Measurements from ENCODE around the gene CNFN.

DNA sequence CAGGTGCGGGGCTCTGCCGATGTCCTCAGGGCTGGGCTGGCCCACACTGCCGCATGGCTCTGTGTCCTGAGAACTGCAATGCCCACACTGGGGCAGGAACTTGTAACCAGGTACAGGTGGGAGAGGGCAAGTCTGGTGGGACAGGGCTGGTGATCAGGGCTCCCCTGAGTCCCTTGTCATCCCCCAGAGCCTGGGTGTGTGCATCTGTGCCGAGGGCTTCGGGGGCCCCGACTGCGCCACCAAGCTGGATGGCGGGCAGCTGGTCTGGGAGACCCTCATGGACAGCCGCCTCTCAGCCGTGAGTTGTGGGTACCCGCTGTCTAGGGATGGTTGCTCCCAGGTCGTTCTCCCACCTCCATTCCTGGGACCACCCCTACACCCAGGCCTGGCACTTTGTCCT lies 34.2 kb downstream of the CNFN start:
- TF ChIP-seq, protein P1, sequence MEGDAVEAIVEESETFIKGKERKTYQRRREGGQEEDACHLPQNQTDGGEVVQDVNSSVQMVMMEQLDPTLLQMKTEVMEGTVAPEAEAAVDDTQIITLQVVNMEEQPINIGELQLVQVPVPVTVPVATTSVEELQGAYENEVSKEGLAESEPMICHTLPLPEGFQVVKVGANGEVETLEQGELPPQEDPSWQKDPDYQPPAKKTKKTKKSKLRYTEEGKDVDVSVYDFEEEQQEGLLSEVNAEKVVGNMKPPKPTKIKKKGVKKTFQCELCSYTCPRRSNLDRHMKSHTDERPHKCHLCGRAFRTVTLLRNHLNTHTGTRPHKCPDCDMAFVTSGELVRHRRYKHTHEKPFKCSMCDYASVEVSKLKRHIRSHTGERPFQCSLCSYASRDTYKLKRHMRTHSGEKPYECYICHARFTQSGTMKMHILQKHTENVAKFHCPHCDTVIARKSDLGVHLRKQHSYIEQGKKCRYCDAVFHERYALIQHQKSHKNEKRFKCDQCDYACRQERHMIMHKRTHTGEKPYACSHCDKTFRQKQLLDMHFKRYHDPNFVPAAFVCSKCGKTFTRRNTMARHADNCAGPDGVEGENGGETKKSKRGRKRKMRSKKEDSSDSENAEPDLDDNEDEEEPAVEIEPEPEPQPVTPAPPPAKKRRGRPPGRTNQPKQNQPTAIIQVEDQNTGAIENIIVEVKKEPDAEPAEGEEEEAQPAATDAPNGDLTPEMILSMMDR (conservative IDR thresholded peaks at IDR 0.05 in 1 of 2, IDR thresholded peaks at IDR 0.05 in 1 of 2; ENCODE audit: low read depth in 1 of 2, low read length in 2 of 2): no peak
- TF ChIP-seq EZH2 (IDR thresholded peaks at IDR 0.05; ENCODE audit: low read length, missing control alignments): no peak

Data from fibroblast of lung (primary cell).